Measurements from ENCODE around the gene SERTM1. TPM values are rescaled to one million over a fixed set of nuclear protein-coding genes. Genes with fewer than 3 reads are reported as not detected.

SERTM1 gene
- 3.1 TPM for total RNA-seq
- long read RNA-seq, transcript SERTM1-201 (2 exons, 3,207 nt): major isoform, 7 of 7 reads
- long read RNA-seq, partial matches to known transcripts: 0 of 7 reads
- long read RNA-seq, other reads (novel, unspliced or antisense): 0 of 7 reads

DNA sequence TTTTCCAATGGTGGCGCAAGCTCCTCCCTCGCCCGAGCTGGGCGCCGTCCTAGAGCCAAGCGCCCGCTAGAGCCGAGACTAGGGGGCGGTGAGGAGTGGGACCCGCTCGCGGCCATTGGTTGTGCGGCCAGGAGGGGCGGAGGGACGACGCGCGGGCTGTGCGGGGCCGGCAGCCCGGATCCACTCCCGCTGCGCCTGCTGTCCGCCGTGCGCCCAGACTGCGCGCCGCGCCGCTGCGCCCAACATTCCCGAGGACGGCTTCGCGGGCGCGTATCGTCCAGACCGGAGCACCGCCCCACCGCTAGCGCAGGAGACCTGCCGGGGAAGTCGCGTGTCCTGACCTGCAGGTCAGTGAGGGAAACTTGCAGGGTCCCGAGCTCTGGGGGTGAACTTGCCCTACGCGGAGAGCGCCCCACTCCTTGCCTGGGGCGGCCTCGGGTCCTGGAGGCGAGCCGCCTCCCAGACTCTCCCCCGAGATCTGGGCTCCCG is at the start of gene SERTM1:
Gene SERTM1, plus strand, starts transcription at position 183 of the 489 bp plus-strand sequence. CDS start 21,059 bp downstream, outside the sequence.
- intact Hi-C loops (cut with micrococcal nuclease): no loop called here
- peak; percentile 72 for DNase-seq
- peak; percentile 98 for ATAC-seq

GRCh38 chr13:36628377-36629056 is 45.3 kb upstream of the SERTM1 start:
- no peak for ATAC-seq
- DNase-seq: no peak
- intact Hi-C loops (cut with micrococcal nuclease): no loop called here

GRCh38 chr13:36629057-36629385 is 44.8 kb upstream of the SERTM1 start:
- DNase-seq (no peak), ATAC-seq (no peak)
- intact Hi-C loops (cut with micrococcal nuclease): no loop called here

DNA sequence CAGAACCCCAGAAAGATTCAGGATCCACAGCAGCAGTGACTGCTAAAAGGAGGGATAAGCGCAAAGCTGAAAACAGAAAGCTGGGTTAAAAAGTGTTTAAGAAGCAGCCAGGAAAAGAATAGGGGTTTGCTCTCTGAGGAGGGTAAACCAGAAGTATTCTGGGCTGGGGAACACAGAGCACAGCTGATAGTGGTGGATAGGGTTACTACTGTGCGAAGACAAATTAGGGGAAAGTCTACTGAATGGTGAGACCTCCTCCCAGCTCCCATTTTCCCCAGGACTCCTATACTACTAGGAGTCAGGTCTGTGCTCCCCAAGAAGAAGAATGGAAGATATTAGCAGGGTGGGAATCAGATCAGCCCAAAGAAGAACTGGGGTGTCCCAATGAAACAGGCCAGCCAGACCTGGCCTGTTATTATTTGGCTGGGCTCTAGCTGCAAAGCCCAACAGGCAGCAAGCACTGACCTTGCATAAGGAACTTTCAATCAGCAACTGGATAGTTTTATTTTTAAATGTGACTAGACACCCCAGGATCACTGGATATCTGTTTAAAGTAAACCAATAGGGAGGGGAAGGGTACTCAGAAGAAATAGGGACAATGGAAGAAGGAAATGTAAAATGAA is 43.5 kb upstream of the SERTM1 start:
- no peak for DNase-seq
- ATAC-seq: peak; percentile 63
- intact Hi-C loops (cut with micrococcal nuclease): no loop called here

- DNase-seq: no peak
- intact Hi-C loops (cut with micrococcal nuclease): no loop called here
- ATAC-seq: no peak
These were observed 34.2 kb upstream of the SERTM1 start for GRCh38 chr13:36639610-36640009.

GRCh38 chr13:36650611-36651010 is 23.2 kb upstream of the SERTM1 start:
- ATAC-seq: no peak
- intact Hi-C loops (cut with micrococcal nuclease): no loop called here
- DNase-seq: no peak

DNA sequence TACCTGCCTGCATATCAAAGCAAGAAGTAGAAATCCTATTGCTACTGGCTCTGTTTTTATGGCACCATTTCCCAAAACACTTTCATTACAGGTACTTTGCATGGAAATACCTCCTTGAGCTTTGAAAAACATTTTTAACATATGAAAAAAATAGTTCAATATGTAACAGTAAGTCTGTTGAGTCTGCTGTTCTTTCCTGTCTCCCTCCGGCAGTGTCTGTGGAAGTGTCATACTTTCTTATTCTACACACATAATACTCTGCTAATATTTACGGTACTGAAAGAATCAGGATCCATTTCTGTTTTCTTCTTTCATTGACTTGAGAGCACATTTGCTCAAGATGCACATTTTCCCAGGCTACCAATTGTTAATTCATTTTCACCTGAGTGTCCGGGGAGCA is 8.2 kb upstream of the SERTM1 start:
- ATAC-seq (no peak), DNase-seq (no peak)
- intact Hi-C loops (cut with micrococcal nuclease): no loop called here

DNA sequence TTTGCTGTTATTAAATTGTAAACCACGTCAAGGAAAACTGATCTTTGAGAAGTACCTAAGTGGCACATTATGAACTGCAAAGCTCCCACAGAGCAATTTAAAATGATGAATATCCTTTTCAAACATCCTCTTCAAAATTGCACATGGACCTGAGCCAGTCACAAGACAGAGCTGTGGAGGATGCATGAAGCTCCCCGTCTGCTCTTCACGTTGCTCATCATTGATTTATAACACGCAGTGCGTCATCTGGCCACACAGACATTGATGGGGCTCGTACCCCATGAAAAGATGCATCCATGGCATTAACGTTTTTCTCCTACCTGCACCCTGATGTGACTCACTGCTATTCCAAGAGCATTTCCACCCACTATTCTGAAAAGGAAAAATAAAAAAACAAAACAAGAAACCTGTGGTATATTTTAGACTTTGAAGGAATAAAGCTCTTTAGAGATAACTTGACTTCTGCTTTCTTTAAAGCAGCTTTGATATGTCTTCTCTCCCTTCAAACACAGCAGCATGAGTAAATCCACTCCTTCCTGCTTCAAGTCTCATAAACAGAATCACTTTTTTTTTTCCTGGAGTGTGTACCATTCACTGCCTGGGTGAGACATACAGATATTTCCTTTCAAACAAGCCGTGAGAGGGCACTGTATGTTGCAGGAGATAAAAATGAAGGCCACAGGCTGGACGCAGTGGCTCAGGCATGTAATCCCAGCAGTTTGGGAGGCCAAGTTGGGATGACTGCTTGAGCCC is 7.2 kb upstream of the SERTM1 start:
- ATAC-seq (no peak), DNase-seq (no peak)
- intact Hi-C loops (cut with micrococcal nuclease): no loop called here

- no peak for ATAC-seq
- no peak for DNase-seq
- intact Hi-C loops (cut with micrococcal nuclease): no loop called here
These were observed 5.5 kb upstream of the SERTM1 start for GRCh38 chr13:36668316-36668715.

DNA sequence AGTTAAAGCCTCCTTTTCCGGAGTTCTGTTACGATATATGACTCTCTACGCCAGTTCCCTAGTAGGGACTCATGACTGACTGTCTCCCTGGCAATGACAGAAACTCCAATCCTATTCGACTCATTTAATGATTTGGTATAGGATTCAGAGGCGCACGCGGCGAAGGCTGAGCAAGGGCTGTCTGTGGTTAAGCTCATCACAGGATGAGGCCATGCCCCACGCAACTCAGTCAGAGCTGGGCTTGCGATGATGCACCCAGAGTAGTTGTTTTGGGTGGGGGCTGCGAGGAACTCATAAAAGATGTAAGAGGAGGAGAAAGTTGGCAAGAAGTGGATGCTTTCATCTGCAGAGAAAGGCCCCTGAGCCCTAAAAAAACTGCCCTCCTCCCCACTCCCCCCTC is 468 bp upstream of the SERTM1 start:
- no peak for DNase-seq
- intact Hi-C loops (cut with micrococcal nuclease): no loop called here
- ATAC-seq: no peak

- intact Hi-C loops (cut with micrococcal nuclease): no loop called here
- ATAC-seq: peak; percentile 54
- no peak for DNase-seq
These were observed 755 bp downstream of the SERTM1 start for GRCh38 chr13:36674337-36675212.

GRCh38 chr13:36675213-36675536 is 1.4 kb downstream of the SERTM1 start:
- ATAC-seq: no peak

DNA sequence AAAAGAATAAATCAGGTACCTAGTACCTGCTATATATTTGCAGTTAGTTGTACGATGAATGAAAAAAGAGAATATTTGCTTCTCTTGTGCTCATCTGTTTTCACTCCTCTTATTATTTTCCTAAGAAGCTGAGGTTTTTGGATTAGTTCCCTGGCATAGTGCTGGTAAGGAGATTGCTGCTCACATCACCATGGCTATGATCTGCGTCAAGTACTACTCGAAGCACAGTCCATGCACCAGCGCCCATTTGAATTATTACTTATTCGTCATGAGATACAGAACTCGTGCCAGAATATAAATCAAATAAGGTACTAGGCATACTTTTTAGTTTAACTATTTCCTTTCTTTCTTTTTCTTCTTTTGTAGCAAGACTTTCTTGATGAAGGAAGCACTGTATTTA is 7.1 kb downstream of the SERTM1 start:
- DNase-seq (no peak), ATAC-seq (no peak)
- intact Hi-C loops (cut with micrococcal nuclease): no loop called here

More at GRCh38 chr13:36675213-36675536, 1.4 kb downstream of the SERTM1 start:
- no peak for DNase-seq
- intact Hi-C loops (cut with micrococcal nuclease): no loop called here

DNA sequence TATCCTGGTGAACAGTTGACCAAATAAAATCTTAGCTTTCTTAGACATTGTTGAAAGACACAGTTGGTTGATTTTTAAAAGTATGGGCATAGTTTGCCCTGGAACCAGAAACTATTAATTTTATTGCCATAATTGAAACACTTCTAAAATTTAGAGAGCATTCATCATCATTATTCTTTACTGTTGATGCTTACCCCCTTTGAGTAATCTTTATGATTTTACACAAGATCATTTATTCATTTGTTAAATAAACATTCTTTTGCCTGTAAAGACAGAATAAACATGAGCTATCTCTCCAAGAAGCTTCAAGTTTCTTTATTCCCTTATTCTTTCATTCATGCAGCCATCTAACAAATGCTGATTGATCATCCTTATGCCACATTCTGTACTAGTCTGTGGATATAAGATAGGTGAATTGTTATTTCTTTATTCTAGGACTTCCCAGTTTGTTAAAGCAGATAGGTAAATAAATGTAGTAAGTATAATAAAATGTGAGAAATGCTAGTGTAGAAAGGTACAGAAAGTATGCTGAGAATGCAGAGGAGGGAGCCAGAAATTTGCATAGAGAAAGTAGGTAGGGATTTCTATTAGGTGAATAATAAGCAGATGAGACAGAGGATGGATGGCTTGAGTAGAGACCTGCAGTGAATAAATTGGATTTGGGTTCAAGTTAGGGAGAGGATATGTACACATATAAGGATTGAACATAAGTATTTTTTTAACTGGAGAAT is 8.2 kb downstream of the SERTM1 start:
- ATAC-seq: no peak
- intact Hi-C loops (cut with micrococcal nuclease): no loop called here
- DNase-seq: no peak

- ATAC-seq (no peak), DNase-seq (no peak)
- intact Hi-C loops (cut with micrococcal nuclease): no loop called here
These were observed 9.9 kb downstream of the SERTM1 start for GRCh38 chr13:36683701-36684100.

GRCh38 chr13:36685927-36686326 is 12.1 kb downstream of the SERTM1 start:
- no peak for DNase-seq
- ATAC-seq: no peak
- intact Hi-C loops (cut with micrococcal nuclease): no loop called here

- intact Hi-C loops (cut with micrococcal nuclease): no loop called here
- ATAC-seq: no peak
- no peak for DNase-seq
These were observed 22.7 kb downstream of the SERTM1 start for GRCh38 chr13:36696410-36697010.

GRCh38 chr13:36700170-36700569 is 26.4 kb downstream of the SERTM1 start:
- ATAC-seq (no peak), DNase-seq (no peak)
- intact Hi-C loops (cut with micrococcal nuclease): no loop called here

All from left ventricle myocardium superior (tissue), 1 donor.